GM12801 (cell line): ENCODE data around the gene IRAK2.

ENCODE experiments used
- TF ChIP-seq, protein P1 (sequence below): IDR thresholded peaks from one replicate; pipeline ENCODE4 v1.5.1; 2011; ENCODE audit warnings: control low read depth; ENCODE audit not compliant: insufficient read length; ENCODE audit errors: extremely low read depth

The IRAK2 gene

DNA sequence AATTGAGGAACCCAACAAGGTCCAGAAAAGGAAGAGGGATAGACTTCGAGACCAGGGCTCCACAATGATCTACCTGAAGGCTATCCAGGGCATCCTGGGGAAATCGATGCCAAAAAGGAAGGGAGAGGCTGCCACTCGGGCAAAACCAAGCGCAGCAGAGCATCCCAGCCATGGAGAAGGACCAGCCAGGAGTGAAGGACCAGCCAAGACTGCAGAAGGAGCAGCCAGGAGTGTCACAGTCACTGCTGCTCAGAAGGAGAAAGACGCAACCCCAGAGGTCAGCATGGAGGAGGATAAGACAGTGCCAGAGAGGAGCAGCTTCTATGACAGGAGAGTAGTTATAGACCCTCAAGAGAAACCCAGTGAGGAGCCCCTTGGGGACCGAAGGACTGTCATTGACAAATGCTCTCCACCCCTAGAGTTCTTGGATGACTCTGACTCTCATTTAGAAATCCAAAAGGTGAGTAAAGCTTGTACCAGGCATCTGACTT is 95.5 kb downstream of the IRAK2 start:
- TF ChIP-seq, protein P1, sequence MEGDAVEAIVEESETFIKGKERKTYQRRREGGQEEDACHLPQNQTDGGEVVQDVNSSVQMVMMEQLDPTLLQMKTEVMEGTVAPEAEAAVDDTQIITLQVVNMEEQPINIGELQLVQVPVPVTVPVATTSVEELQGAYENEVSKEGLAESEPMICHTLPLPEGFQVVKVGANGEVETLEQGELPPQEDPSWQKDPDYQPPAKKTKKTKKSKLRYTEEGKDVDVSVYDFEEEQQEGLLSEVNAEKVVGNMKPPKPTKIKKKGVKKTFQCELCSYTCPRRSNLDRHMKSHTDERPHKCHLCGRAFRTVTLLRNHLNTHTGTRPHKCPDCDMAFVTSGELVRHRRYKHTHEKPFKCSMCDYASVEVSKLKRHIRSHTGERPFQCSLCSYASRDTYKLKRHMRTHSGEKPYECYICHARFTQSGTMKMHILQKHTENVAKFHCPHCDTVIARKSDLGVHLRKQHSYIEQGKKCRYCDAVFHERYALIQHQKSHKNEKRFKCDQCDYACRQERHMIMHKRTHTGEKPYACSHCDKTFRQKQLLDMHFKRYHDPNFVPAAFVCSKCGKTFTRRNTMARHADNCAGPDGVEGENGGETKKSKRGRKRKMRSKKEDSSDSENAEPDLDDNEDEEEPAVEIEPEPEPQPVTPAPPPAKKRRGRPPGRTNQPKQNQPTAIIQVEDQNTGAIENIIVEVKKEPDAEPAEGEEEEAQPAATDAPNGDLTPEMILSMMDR, result no peak

- TF ChIP-seq, protein P1, result no peak
These were observed 97.3 kb downstream of the IRAK2 start for GRCh38 chr3:10262027-10262426.

DNA sequence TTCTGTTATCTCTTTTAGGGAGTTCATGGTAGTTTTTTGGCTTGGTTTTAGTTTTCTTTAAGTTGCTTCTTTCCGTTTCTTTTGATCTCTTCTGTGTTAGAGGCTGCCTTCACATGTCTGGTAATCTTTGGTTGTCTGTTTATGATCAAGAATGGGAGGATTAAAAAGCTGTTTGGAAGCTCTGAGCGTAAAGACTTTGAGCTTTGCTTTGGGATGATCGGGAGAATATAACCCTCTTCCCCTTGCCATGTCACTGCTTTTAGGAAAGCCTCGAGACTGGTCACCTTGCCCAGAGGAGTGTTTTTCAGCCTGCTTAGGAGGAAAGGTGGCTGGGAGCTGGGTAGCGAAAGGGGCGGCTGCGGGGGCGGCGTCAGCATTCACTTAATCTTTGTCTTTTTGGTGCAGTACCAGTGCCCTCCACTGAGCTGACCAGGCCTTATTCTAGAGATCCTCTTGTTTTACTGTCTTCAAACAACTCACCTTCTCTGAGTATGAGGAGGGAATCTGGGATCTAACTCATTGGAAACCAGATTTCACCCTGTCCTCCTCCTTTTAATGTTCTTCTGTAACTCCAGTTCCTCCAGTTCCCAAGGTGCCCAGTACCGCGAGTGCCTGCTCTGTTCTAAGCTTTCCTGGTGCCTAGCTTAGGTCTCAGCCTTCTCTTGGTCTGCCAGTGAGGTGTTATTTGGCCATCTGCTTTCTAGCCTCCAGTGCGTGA is 99.1 kb downstream of the IRAK2 start:
- TF ChIP-seq, protein P1, result no peak

GRCh38 chr3:10265833-10266232 is 101.1 kb downstream of the IRAK2 start:
- TF ChIP-seq, protein P1, result no peak

DNA sequence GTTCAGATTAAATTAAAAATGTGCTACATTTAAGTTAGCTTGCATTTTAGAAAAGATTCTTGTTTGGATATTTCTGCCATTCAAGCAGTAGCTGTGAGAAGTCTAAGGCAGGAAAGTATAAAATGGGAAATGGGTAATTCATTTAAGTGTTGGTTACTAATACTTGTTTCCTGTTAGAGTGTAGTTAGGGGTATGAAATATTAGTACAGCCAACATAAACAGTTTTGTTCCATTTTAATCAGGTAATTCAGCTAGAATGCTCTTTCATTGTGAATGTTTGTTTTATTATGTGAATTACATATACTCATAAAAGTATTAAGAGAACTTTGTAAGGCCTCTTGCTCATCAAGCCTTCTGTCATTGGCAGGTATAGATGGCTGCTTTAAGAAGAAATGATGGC is 103.4 kb downstream of the IRAK2 start:
- TF ChIP-seq, protein P1, result no peak

GRCh38 chr3:10268930-10269329 is 104.2 kb downstream of the IRAK2 start:
- TF ChIP-seq, protein P1, result no peak

GRCh38 chr3:10269443-10269842 is 104.7 kb downstream of the IRAK2 start:
- TF ChIP-seq, protein P1, result no peak
